Testis (tissue), 3 donors: ENCODE measurements around the gene PHLDB3. TPM values are rescaled to one million over a fixed set of nuclear protein-coding genes. Genes with fewer than 3 reads are reported as not detected.
A peak's percentile ranks its signal among the peaks of the same experiment; 100 is the strongest.
"Not testable (repeated sequence)": the region's sequence is repeated elsewhere in the genome, so short reads cannot be mapped to it uniquely, and the experiment has no call there.

Experiments used
- DNase-seq: peaks from one replicate; pipeline ENCODE4 v3.0.0-alpha.2; 2019
- H3K27ac ChIP-seq, 2 donors: fragments of 200-600 bp; sonication (generic); one replicate each; pipeline ENCODE4 v1.5.1; 2019
- H3K27me3 ChIP-seq: fragments of 200-600 bp; sonication (generic); one replicate; pipeline ENCODE4 v1.5.1; 2019
- H3K36me3 ChIP-seq: fragments of 200-600 bp; sonication (generic); one replicate; pipeline ENCODE4 v1.5.1; 2017; ENCODE audit warnings: low read depth; ENCODE audit errors: missing control alignments
- H3K4me1 ChIP-seq: fragments of 200-600 bp; sonication (generic); one replicate; pipeline ENCODE4 v1.5.1; 2019
- H3K4me3 ChIP-seq, 2 donors: fragments of 200-600 bp; sonication (generic); one replicate each; pipeline ENCODE4 v1.5.1; 2017 to 2019
- H3K9me3 ChIP-seq: fragments of 200-600 bp; sonication (generic); one replicate; pipeline ENCODE4 v1.5.1; 2017
- POLR2A ChIP-seq: fragments of 450-650 bp; IDR thresholded peaks from one replicate; pipeline ENCODE4 v1.6.1; 2017; ENCODE audit warnings: antibody characterized with exemption, mild to moderate bottlenecking, moderate library complexity
- WGBS, 2 donors: methylation state at CpG; one replicate each; pipeline ENCODE4 v1.1.5; 2018; 5-methylcytosine and 5-hydroxymethylcytosine counted together
- intact Hi-C: fragments of 100-400 bp; cut with DNase I; formaldehyde crosslinking; loops from one replicate; pipeline ENCODE4 v1.15.1; 2023; ENCODE audit warnings: low total_unique reads
- polyA plus RNA-seq: library from polyadenylated mRNA; stranded (reverse); fragments of 350-450 nt; fragmentation: Illumina TruSeq; extraction: RNeasy Lipid Tissue Mini Kit (QIAGEN cat#74804); gene quantifications from one replicate; pipeline ENCODE4 v1.2.3, GENCODE V29; 2014; ENCODE audit warnings: low read depth, low replicate concordance; ENCODE audit not compliant: insufficient read depth
- total RNA-seq, 2 donors: library from RNA; depleted of rRNA; stranded (reverse); fragments of >200 nt; gene quantifications; one replicate each; pipeline ENCODE4 v1.2.3, GENCODE V29; 2016
- TF ChIP-seq, protein P1 (sequence below), 3 experiments: fragments of 450-650 bp in 2 of 3; fragments of 200-600 bp in 1 of 3; sonication (generic) in 1 of 3; IDR thresholded peaks; one replicate each; pipeline ENCODE4 v1.5.1; 2016 to 2019; ENCODE audit warnings: antibody characterized with exemption in 3 of 3, mild to moderate bottlenecking in 2 of 3, moderate library complexity in 1 of 3

Gene PHLDB3
- total and polyA plus RNA-seq, 3 donors from 2014 or later: 27.1 to 62.2 (median 28.3) TPM

DNA sequence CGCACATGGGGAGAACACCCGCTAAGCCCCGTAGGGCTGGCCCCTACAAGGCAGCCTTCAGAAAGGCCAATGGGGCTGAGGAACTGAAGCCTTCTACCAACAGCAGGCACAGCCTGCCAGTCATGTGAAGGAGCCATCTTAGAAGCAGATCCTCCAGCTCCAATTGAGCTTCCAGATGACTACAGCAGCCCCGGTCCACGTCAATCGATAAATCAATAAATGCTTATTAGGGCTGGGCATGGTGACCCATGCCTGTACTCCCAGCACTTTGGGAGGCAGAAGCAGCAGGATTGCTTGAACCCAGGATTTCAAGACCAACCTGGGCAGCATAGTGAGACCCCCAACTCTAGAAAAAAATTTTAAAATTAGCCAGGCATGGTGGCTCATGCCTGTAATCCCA lies 66.8 kb downstream of the PHLDB3 start:
- Histone ChIP-seq H3K27ac (no peak overlapping the region), H3K36me3 (no peaks in the 10 kb centered on the region), H3K4me1 (no peaks in the 10 kb centered on the region), H3K4me3 (peak overlapping the region in 1 of 2 donors; percentile 34), H3K9me3 (no peaks in the 10 kb centered on the region), H3K27me3 (no peaks in the 10 kb centered on the region)
- DNase-seq: no peak
- TF ChIP-seq, protein P1, sequence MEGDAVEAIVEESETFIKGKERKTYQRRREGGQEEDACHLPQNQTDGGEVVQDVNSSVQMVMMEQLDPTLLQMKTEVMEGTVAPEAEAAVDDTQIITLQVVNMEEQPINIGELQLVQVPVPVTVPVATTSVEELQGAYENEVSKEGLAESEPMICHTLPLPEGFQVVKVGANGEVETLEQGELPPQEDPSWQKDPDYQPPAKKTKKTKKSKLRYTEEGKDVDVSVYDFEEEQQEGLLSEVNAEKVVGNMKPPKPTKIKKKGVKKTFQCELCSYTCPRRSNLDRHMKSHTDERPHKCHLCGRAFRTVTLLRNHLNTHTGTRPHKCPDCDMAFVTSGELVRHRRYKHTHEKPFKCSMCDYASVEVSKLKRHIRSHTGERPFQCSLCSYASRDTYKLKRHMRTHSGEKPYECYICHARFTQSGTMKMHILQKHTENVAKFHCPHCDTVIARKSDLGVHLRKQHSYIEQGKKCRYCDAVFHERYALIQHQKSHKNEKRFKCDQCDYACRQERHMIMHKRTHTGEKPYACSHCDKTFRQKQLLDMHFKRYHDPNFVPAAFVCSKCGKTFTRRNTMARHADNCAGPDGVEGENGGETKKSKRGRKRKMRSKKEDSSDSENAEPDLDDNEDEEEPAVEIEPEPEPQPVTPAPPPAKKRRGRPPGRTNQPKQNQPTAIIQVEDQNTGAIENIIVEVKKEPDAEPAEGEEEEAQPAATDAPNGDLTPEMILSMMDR (IDR thresholded peaks at IDR 0.05): no peak
- TF ChIP-seq POLR2A: no peak
- intact Hi-C loops: no loop called here
- 46 to 72% methylated on average over 6 of the region's 6 CpGs for whole genome bisulfite sequencing, 2 donors

GRCh38 chr19:43437284-43437683 lies 67.3 kb downstream of the PHLDB3 start:
- WGBS, 2 donors: 54 to 63% methylated on average over 11 of the region's 11 CpGs

DNA sequence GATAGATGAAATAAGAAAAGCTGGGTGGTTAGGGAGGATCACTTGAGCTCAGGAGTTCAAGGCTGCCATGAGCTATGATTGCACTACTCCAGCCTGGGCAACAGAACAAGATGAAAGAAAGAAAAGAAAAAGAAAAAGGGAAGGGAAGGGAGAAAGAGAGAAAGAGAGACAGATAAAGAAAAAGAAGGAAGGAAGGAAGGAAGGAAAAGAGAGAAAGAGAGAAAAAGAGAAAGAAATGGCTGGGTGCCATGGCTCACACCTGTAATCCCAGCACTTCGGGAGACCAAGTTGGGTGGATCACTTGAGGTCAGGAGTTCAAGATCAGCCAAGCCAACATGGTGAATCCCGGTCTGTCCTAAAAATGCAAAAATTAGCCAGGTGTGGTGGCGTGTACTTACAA lies 68.8 kb downstream of the PHLDB3 start:
- DNase-seq: no peak
- Histone ChIP-seq H3K9me3 (no peaks in the 10 kb centered on the region), H3K4me1 (no peaks in the 10 kb centered on the region), H3K4me3 (no peak overlapping the region), H3K27me3 (no peaks in the 10 kb centered on the region), H3K27ac (no peak overlapping the region), H3K36me3 (no peaks in the 10 kb centered on the region)
- WGBS, 2 donors: 80 to 90% methylated on average over 3 of the region's 3 CpGs
- no peak for TF ChIP-seq POLR2A
- TF ChIP-seq, protein P1 (IDR thresholded peaks at IDR 0.05): no peak
- intact Hi-C loops: no loop called here

More at GRCh38 chr19:43437284-43437683, 67.3 kb downstream of the PHLDB3 start:
- H3K36me3 ChIP-seq, H3K4me1 ChIP-seq, intact Hi-C loops, H3K27ac ChIP-seq, DNase-seq, H3K27me3 ChIP-seq, H3K9me3 ChIP-seq: not testable (repeated sequence)
- H3K4me3 ChIP-seq: peak overlapping the region in 1 of 2 donors; percentile 34

- H3K27ac ChIP-seq: no peak overlapping the region
- H3K36me3 ChIP-seq: no peaks in the 10 kb centered on the region
- TF ChIP-seq POLR2A: no peak
- TF ChIP-seq, protein P1 (IDR thresholded peaks at IDR 0.05): no peak
- DNase-seq: no peak
- H3K9me3 ChIP-seq: no peaks in the 10 kb centered on the region
- WGBS, 2 donors: 85 to 89% methylated on average over 6 of the region's 6 CpGs
- intact Hi-C loops: no loop called here
- H3K4me1 ChIP-seq: no peaks in the 10 kb centered on the region
- no peaks in the 10 kb centered on the region for H3K27me3 ChIP-seq
- no peak overlapping the region for H3K4me3 ChIP-seq
Measured at GRCh38 chr19:43433689-43434088, 70.9 kb downstream of the PHLDB3 start.

DNA sequence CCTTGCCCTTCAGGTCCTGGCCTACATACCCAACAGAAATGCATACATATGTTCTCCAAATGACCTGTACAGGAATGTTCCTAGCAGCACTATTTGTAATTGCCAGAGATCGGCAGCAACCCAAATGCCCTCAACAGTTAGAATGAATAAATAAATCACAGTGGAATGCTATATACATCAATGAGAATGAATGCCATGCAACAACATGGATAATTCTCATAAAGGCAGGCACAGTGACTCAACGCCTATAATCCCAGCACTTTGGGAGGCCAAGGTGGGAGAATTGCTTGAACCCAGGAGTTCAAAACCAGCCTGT lies 71.2 kb downstream of the PHLDB3 start:
- 78 to 93% methylated on average over 2 of the region's 2 CpGs for WGBS, 2 donors
- H3K9me3 ChIP-seq: no peaks in the 10 kb centered on the region
- H3K4me3 ChIP-seq: no peak overlapping the region
- no peak for DNase-seq
- TF ChIP-seq, protein P1 (IDR thresholded peaks at IDR 0.05): no peak
- no peak for TF ChIP-seq POLR2A
- no peaks in the 10 kb centered on the region for H3K36me3 ChIP-seq
- H3K27me3 ChIP-seq: no peaks in the 10 kb centered on the region
- H3K4me1 ChIP-seq: no peaks in the 10 kb centered on the region
- intact Hi-C loops: no loop called here
- no peak overlapping the region for H3K27ac ChIP-seq
